Ishikawa (cell line): ENCODE measurements around the gene MED13L.

Source experiments
- CREB1 ChIP-seq: IDR thresholded peaks from 2 replicates; pipeline ENCODE4 v1.6.1; 2012; ENCODE audit warnings: low read depth
- RAD21 ChIP-seq: IDR thresholded peaks from 2 replicates; pipeline ENCODE4 v1.6.1; 2012; ENCODE audit warnings: low read depth
- TAF1 ChIP-seq: IDR thresholded peaks from 2 replicates; pipeline ENCODE4 v1.6.1; 2012; ENCODE audit warnings: low read depth, mild to moderate bottlenecking
- TCF12 ChIP-seq: IDR thresholded peaks from 2 replicates; pipeline ENCODE4 v1.6.1; 2012; ENCODE audit warnings: low read depth
- USF1 ChIP-seq: IDR thresholded peaks from 2 replicates; pipeline ENCODE4 v1.6.1; 2012
- YY1 ChIP-seq: IDR thresholded peaks from 2 replicates; pipeline ENCODE4 v1.6.1; 2012; ENCODE audit warnings: low read depth
- TF ChIP-seq, protein P1 (sequence below): IDR thresholded peaks from 2 replicates; pipeline ENCODE4 v1.6.1; 2012

DNA sequence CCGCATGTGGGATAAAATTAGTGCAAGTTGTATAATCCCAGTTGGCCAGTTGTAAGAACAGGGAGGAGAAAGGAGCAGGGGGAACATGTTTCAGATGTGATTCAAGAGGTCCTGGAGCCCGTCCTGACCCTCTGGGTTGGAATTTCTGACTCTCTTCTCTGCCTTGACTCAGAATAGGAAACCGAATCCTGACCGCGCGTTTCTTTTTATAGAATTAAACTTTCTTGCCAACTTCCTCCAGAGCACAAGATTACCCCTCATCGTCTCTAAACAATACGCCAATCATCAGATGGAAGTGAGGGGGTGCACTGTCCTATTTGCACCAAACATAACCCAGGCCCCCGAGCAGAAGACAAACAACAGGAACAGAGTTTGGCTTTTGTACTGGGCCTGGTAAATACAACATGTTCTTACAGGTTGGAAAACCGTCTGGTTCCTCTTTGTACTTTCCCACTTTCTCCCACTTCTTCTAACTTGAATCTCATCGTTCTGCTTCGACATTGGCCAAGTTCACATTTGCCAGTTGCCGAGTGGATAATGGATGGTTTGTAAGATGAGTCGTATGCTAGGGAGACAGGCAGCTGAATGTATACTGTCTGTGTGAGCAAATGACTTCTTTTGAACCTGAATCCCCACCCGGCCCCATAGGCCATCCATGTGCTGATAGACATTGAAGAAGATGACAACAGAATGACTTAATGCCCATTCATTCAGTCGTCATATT, 42.6 kb upstream of the MED13L start:
- TF ChIP-seq CREB1 (no peak), TAF1 (no peak), USF1 (no peak), YY1 (no peak), TCF12 (no peak), RAD21 (no peak)
- TF ChIP-seq, protein P1, sequence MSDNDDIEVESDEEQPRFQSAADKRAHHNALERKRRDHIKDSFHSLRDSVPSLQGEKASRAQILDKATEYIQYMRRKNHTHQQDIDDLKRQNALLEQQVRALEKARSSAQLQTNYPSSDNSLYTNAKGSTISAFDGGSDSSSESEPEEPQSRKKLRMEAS: no peak
